Fibroblast of the aortic adventitia (primary cell): ENCODE measurements around the gene MAP3K5. TPM values are rescaled to one million over a fixed set of nuclear protein-coding genes. Genes with fewer than 3 reads are reported as not detected.

Experiments
- DNase-seq: peaks from one replicate; pipeline ENCODE4 v3.0.0-alpha.2; 2010; ENCODE audit warnings: low read depth
- H3K4me3 ChIP-seq: 2 replicates; pipeline ENCODE4 v1.5.1; 2011; ENCODE audit warnings: low read depth, mild to moderate bottlenecking, control low read depth, low read length, moderate library complexity
- total RNA-seq: library from RNA; depleted of rRNA; stranded (reverse); fragments of >200 nt; gene quantifications from 2 replicates; pipeline ENCODE4 v1.2.3, GENCODE V29; 2012; ENCODE audit warnings: low replicate concordance
- TF ChIP-seq, protein P1 (sequence below): IDR thresholded peaks from 2 replicates; pipeline ENCODE4 v1.5.1; 2011; ENCODE audit warnings: mild to moderate bottlenecking, low read length, control low read depth, inconsistent platforms; ENCODE audit not compliant: insufficient read depth

MAP3K5 gene
- total RNA-seq, 1 donor: 15.5 TPM

DNA sequence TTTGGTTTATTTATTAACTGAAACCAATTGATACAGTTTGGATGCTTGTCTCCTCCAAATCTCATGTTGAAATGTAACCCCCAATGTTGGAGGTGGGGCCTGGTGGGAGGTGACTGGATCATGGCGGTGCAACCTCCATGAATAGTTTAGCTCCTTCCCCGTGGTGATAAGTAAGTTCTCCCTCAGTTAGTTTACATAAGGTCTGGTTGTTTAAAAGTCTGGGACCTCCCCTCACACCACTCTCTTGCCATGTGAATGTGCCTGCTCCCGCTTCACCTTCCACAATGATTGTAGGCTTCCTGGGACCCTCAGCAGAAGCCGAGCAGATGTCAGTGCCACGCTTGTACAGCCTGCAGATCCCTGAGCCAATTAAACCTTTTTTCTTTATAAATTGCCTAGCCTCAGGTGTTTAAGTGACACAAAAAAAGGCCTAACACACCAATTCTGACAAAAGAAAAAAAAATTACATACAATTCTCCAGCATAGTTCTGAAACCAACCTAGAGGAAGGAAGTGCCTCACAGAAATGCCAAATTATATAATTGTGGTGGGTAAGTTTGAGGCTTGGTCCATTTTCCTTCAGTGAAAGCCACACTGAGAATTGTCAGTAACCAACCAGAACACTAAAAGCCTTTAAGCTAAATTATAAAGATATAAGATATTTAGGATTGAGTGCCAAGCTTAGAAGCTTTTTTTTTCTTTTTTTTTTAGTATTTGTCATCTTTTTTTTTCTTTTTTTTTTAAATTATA is 257.1 kb downstream of the MAP3K5 start:
- TF ChIP-seq, protein P1, sequence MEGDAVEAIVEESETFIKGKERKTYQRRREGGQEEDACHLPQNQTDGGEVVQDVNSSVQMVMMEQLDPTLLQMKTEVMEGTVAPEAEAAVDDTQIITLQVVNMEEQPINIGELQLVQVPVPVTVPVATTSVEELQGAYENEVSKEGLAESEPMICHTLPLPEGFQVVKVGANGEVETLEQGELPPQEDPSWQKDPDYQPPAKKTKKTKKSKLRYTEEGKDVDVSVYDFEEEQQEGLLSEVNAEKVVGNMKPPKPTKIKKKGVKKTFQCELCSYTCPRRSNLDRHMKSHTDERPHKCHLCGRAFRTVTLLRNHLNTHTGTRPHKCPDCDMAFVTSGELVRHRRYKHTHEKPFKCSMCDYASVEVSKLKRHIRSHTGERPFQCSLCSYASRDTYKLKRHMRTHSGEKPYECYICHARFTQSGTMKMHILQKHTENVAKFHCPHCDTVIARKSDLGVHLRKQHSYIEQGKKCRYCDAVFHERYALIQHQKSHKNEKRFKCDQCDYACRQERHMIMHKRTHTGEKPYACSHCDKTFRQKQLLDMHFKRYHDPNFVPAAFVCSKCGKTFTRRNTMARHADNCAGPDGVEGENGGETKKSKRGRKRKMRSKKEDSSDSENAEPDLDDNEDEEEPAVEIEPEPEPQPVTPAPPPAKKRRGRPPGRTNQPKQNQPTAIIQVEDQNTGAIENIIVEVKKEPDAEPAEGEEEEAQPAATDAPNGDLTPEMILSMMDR: no peak
- no peak overlapping the region for H3K4me3 ChIP-seq
- DNase-seq: no peak

- DNase-seq: no peak
- TF ChIP-seq, protein P1: no peak
- no peak overlapping the region for H3K4me3 ChIP-seq
These were observed 258.0 kb downstream of the MAP3K5 start for GRCh38 chr6:136534268-136534667.

DNA sequence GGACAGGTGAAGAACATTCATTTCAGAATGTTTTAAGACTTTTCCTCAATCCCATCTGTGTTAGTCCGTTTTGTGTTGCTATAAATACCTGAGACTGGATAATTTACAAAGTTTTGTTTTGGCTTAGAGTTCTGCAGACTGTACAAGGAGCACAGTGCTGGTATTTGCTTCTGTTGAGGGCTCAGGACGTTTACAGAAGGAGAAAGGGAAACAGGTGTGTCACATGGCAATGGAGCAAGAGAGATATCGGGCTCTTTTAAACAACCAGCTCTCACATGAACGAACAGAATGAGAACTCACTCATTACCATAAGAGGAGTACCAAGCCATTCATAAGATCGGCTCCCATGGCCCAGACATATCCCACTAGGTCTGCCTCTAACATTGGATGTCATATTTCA is 258.8 kb downstream of the MAP3K5 start:
- TF ChIP-seq, protein P1: no peak
- H3K4me3 ChIP-seq: no peak overlapping the region
- no peak for DNase-seq

GRCh38 chr6:136532030-136532429 is 260.2 kb downstream of the MAP3K5 start:
- TF ChIP-seq, protein P1: no peak
- no peak overlapping the region for H3K4me3 ChIP-seq
- no peak for DNase-seq

DNA sequence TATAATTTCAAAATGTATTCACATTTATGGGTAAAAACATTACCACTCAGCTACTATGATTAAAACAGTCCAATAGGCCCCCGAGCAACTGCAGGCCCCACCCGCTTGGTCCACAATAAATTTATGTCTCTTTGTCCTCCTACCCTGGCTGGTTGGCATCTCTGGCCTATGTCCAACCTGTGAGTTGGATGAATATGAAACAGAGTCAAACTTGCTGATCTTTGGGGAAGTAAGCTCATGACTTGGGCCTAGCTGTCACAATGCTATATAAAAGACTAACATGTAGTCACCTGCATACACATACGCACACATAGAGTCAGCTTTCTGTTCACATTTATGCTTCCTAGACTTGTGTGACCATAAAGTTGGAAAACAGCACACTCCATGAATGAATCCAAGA is 262.6 kb downstream of the MAP3K5 start:
- TF ChIP-seq, protein P1: no peak
- DNase-seq: no peak

GRCh38 chr6:136528477-136528876 is 263.8 kb downstream of the MAP3K5 start:
- TF ChIP-seq, protein P1: no peak
- no peak for DNase-seq
- no peak overlapping the region for H3K4me3 ChIP-seq

More for the DNA sequence above, 262.6 kb downstream of the MAP3K5 start:
- H3K4me3 ChIP-seq: no peak overlapping the region

GRCh38 chr6:136527831-136528230 is 264.4 kb downstream of the MAP3K5 start:
- TF ChIP-seq, protein P1: no peak
- no peak for DNase-seq

More at GRCh38 chr6:136527831-136528230, 264.4 kb downstream of the MAP3K5 start:
- no peak overlapping the region for H3K4me3 ChIP-seq
